Ovary (tissue), 9 donors: ENCODE measurements around the gene MAP4K4. TPM values are rescaled to one million over a fixed set of nuclear protein-coding genes. Genes with fewer than 3 reads are reported as not detected.
"Not testable (repeated sequence)": the region's sequence is repeated elsewhere in the genome, so short reads cannot be mapped to it uniquely, and the experiment has no call there.

ENCODE experiments used
- DNase-seq, 5 donors: peaks; one replicate each; pipeline ENCODE4 v3.0.0-alpha.2; 2019 to 2020
- H3K27ac ChIP-seq, 2 donors: fragments of 200-600 bp; one replicate each; pipeline versions ENCODE4 v1.5.1 to v1.8.0; 2019 to 2022
- H3K27me3 ChIP-seq: fragments of 200-600 bp; one replicate; pipeline ENCODE4 v1.8.0; 2022
- H3K36me3 ChIP-seq: fragments of 200-600 bp; sonication (generic); one replicate; pipeline ENCODE4 v1.5.1; 2019
- H3K4me1 ChIP-seq: one replicate; pipeline ENCODE4 v1.8.1; 2013; ENCODE audit warnings: mild to moderate bottlenecking, moderate library complexity; ENCODE audit not compliant: insufficient read depth
- H3K4me3 ChIP-seq: fragments of 200-600 bp; sonication (generic); one replicate; pipeline ENCODE4 v1.5.1; 2017
- H3K9me3 ChIP-seq, 2 donors: fragments of 200-600 bp in 1 of 2; sonication (generic) in 1 of 2; one replicate each; pipeline versions ENCODE4 v1.5.1 to v1.8.1; 2013 to 2019; ENCODE audit warnings: mild to moderate bottlenecking in 1 of 2, moderate library complexity in 1 of 2
- CTCF ChIP-seq, 3 donors: fragments of 450-650 bp in 2 of 3; fragments of 200-600 bp in 1 of 3; IDR thresholded peaks; one replicate each; pipeline versions ENCODE4 v1.5.1 to v1.8.0; 2016 to 2022; ENCODE audit warnings: antibody characterized with exemption in 3 of 3, mild to moderate bottlenecking in 1 of 3
- EP300 ChIP-seq: sonication (generic); formaldehyde crosslinking; IDR thresholded peaks from one replicate; pipeline ENCODE4 v1.6.1; 2017; ENCODE audit warnings: antibody characterized with exemption
- POLR2A ChIP-seq: fragments of 450-650 bp; IDR thresholded peaks from one replicate; pipeline ENCODE4 v1.6.1; 2017; ENCODE audit warnings: antibody characterized with exemption, mild to moderate bottlenecking, moderate library complexity
- WGBS, 3 donors: extraction: QIAGEN DNeasy Blood & Tissue Kit in 1 of 3; methylation state at CpG; one replicate each; pipeline versions ENCODE4 v1.1.5 to v1.1.7; 2013 to 2017; 5-methylcytosine and 5-hydroxymethylcytosine counted together
- intact Hi-C, 4 donors: fragments of 100-400 bp; cut with DNase I; formaldehyde crosslinking; loops; one replicate each; pipeline versions ENCODE4 v1.11.0 to v1.15.1; 2022 to 2023
- polyA plus RNA-seq, 2 donors: library from polyadenylated mRNA; stranded (reverse); fragments of 200-250 nt in 1 of 2; fragments of 350-450 nt in 1 of 2; fragmentation: Illumina TruSeq in 1 of 2; extraction: RNeasy Lipid Tissue Mini Kit (QIAGEN cat#74804) in 1 of 2; gene quantifications; one replicate each; pipeline ENCODE4 v1.2.3, GENCODE V29; 2013 to 2014
- total RNA-seq, 7 donors: library from RNA; depleted of rRNA in 2 of 7; stranded (reverse); fragments of >200 nt in 2 of 7; fragmentation: NEBNext Ultra II Directional in 3 of 7; extraction: Animal tissue kit (Norgen Biotek cat#: 25700) in 3 of 7; gene quantifications; one replicate each; pipeline versions ENCODE4 v1.1.0 to v1.2.4, GENCODE V29; 2016 to 2023
- donor health status: DM: no; HTN: no; CAD: no; lungs with moderate emphysema.
- donor health status: DM: no; HTN: no; CAD: no.
- donor health status: Bipolar disorder and iron deficiency.
- donor health status: DM: yes; HTN: yes; CAD: no.
- donor health status: DM: no; HTN: no; CAD: no.
- donor health status: DM: yes; HTN: yes; CAD: no.

The MAP4K4 gene
- total and polyA plus RNA-seq, 9 donors, result 23.9 to 60.9 (median 49.7) TPM

- no peak overlapping the region for H3K27ac ChIP-seq
- no peaks in the 10 kb centered on the region for H3K27me3 ChIP-seq
- peaks cover 21% of the 10 kb centered on the region for H3K4me1 ChIP-seq
- H3K4me3 ChIP-seq, result no peak overlapping the region
- intact Hi-C loops, result no loop called here
- DNase-seq, result no peak
- 91 to 95% (median 94%) methylated on average over 5 of the region's 5 CpGs for WGBS, 3 donors
- TF ChIP-seq EP300 (no peak), CTCF (IDR thresholded peaks at IDR 0.05) (no peak), POLR2A (no peak)
- no peaks in the 10 kb centered on the region for H3K36me3 ChIP-seq
- no peaks in the 10 kb centered on the region for H3K9me3 ChIP-seq
Measured at GRCh38 chr2:101773137-101773536, 75.6 kb downstream of the MAP4K4 start.

GRCh38 chr2:101773961-101774360 is 76.5 kb downstream of the MAP4K4 start:
- 88 to 96% (median 92%) methylated on average over 3 of the region's 3 CpGs for WGBS, 3 donors
- H3K4me1 ChIP-seq, result peaks cover 21% of the 10 kb centered on the region
- intact Hi-C loops, result not testable (repeated sequence)

GRCh38 chr2:101775092-101775491 is 77.6 kb downstream of the MAP4K4 start:
- intact Hi-C loops, result no loop called here
- TF ChIP-seq POLR2A (no peak), EP300 (no peak), CTCF (IDR thresholded peaks at IDR 0.05) (no peak)
- no peak overlapping the region for H3K4me3 ChIP-seq
- H3K4me1 ChIP-seq, result peaks cover 21% of the 10 kb centered on the region
- 81 to 92% (median 82%) methylated on average over 2 of the region's 2 CpGs for WGBS, 3 donors
- H3K27ac ChIP-seq, result no peak overlapping the region
- no peaks in the 10 kb centered on the region for H3K36me3 ChIP-seq
- no peak for DNase-seq
- H3K9me3 ChIP-seq, result no peaks in the 10 kb centered on the region
- H3K27me3 ChIP-seq, result no peaks in the 10 kb centered on the region

More at GRCh38 chr2:101773961-101774360, 76.5 kb downstream of the MAP4K4 start:
- not testable (repeated sequence) for H3K27me3 ChIP-seq, H3K36me3 ChIP-seq, H3K27ac ChIP-seq, DNase-seq, H3K9me3 ChIP-seq, H3K4me3 ChIP-seq

GRCh38 chr2:101775636-101776035 is 78.1 kb downstream of the MAP4K4 start:
- intact Hi-C loops, result no loop called here
- H3K36me3 ChIP-seq, result no peaks in the 10 kb centered on the region
- H3K9me3 ChIP-seq, result no peaks in the 10 kb centered on the region
- H3K27ac ChIP-seq, result no peak overlapping the region
- TF ChIP-seq POLR2A (no peak), CTCF (IDR thresholded peaks at IDR 0.05) (no peak), EP300 (no peak)
- DNase-seq, result no peak
- no peak overlapping the region for H3K4me3 ChIP-seq
- peaks cover 18% of the 10 kb centered on the region for H3K4me1 ChIP-seq
- 37 to 60% (median 52%) methylated on average over 8 of the region's 8 CpGs for WGBS, 3 donors
- H3K27me3 ChIP-seq, result no peaks in the 10 kb centered on the region

GRCh38 chr2:101776172-101777043 is 78.9 kb downstream of the MAP4K4 start:
- Histone ChIP-seq H3K4me3 (no peak overlapping the region), H3K27me3 (no peaks in the 10 kb centered on the region), H3K36me3 (no peaks in the 10 kb centered on the region), H3K9me3 (no peaks in the 10 kb centered on the region), H3K4me1 (peaks cover 12% of the 10 kb centered on the region), H3K27ac (no peak overlapping the region)
- intact Hi-C loops, result no loop called here
- 61 to 69% (median 69%) methylated on average over 10 of the region's 10 CpGs for WGBS, 3 donors
- TF ChIP-seq POLR2A (no peak), CTCF (IDR thresholded peaks at IDR 0.05) (no peak), EP300 (no peak)
- DNase-seq, result no peak
